A549 (cell line): ENCODE measurements around the gene AFG1L.

ENCODE experiments used
- TF ChIP-seq, protein P1 (sequence below): fragments of 200-600 bp; sonication (generic); IDR thresholded peaks from 2 replicates; pipeline ENCODE4 v1.6.1; 2016; ENCODE audit warnings: antibody characterized with exemption, mild to moderate bottlenecking, moderate library complexity
- TF ChIP-seq, protein P2 (sequence below): fragments of >200 bp; sonication (Bioruptor Twin); formaldehyde crosslinking; IDR thresholded peaks from 3 replicates; pipeline ENCODE4 v1.5.1; 2016

GRCh38 chr6:108526739-108527174 lies 231.9 kb downstream of the AFG1L start:
- TF ChIP-seq, protein P1, sequence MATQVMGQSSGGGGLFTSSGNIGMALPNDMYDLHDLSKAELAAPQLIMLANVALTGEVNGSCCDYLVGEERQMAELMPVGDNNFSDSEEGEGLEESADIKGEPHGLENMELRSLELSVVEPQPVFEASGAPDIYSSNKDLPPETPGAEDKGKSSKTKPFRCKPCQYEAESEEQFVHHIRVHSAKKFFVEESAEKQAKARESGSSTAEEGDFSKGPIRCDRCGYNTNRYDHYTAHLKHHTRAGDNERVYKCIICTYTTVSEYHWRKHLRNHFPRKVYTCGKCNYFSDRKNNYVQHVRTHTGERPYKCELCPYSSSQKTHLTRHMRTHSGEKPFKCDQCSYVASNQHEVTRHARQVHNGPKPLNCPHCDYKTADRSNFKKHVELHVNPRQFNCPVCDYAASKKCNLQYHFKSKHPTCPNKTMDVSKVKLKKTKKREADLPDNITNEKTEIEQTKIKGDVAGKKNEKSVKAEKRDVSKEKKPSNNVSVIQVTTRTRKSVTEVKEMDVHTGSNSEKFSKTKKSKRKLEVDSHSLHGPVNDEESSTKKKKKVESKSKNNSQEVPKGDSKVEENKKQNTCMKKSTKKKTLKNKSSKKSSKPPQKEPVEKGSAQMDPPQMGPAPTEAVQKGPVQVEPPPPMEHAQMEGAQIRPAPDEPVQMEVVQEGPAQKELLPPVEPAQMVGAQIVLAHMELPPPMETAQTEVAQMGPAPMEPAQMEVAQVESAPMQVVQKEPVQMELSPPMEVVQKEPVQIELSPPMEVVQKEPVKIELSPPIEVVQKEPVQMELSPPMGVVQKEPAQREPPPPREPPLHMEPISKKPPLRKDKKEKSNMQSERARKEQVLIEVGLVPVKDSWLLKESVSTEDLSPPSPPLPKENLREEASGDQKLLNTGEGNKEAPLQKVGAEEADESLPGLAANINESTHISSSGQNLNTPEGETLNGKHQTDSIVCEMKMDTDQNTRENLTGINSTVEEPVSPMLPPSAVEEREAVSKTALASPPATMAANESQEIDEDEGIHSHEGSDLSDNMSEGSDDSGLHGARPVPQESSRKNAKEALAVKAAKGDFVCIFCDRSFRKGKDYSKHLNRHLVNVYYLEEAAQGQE, result no peak
- TF ChIP-seq, protein P2, sequence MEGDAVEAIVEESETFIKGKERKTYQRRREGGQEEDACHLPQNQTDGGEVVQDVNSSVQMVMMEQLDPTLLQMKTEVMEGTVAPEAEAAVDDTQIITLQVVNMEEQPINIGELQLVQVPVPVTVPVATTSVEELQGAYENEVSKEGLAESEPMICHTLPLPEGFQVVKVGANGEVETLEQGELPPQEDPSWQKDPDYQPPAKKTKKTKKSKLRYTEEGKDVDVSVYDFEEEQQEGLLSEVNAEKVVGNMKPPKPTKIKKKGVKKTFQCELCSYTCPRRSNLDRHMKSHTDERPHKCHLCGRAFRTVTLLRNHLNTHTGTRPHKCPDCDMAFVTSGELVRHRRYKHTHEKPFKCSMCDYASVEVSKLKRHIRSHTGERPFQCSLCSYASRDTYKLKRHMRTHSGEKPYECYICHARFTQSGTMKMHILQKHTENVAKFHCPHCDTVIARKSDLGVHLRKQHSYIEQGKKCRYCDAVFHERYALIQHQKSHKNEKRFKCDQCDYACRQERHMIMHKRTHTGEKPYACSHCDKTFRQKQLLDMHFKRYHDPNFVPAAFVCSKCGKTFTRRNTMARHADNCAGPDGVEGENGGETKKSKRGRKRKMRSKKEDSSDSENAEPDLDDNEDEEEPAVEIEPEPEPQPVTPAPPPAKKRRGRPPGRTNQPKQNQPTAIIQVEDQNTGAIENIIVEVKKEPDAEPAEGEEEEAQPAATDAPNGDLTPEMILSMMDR, result peak; percentile 67
